ENCODE measurements around the gene TADA2B.

DNA sequence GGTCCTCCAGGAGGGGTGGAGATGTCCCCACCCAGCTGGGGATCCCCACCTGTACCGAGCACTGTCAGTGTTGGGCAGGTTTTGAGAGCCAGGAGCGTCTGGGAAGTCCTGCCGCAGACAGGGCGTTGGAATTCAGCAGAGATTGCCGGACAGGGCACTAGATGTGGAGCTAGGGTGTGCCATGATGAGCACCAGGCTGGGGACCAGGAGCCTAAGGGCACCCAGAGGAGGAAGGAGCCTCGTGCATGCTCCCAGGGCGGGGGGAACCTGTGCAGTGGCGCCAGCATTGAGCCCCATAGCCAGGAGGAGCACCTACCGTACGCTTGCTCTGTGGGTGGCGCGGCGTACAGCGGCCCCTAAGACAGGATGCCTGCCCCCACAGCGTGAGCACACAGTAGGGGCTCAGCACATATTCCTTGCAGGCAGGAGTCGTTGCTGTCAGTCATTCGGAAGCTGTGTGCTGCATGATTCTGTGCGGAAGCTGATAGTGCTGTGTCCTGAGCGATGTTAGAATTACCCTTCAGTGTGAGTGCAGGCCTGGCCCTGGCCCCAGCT, 18.8 kb upstream of the TADA2B start:
- TF ChIP-seq POLR2AphosphoS5 (IDR thresholded peaks at IDR 0.05; ENCODE audit: low read depth) = no peak
- TF ChIP-seq, protein P1, sequence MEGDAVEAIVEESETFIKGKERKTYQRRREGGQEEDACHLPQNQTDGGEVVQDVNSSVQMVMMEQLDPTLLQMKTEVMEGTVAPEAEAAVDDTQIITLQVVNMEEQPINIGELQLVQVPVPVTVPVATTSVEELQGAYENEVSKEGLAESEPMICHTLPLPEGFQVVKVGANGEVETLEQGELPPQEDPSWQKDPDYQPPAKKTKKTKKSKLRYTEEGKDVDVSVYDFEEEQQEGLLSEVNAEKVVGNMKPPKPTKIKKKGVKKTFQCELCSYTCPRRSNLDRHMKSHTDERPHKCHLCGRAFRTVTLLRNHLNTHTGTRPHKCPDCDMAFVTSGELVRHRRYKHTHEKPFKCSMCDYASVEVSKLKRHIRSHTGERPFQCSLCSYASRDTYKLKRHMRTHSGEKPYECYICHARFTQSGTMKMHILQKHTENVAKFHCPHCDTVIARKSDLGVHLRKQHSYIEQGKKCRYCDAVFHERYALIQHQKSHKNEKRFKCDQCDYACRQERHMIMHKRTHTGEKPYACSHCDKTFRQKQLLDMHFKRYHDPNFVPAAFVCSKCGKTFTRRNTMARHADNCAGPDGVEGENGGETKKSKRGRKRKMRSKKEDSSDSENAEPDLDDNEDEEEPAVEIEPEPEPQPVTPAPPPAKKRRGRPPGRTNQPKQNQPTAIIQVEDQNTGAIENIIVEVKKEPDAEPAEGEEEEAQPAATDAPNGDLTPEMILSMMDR (conservative IDR thresholded peaks at IDR 0.05; ENCODE audit: low read depth in 2 of 2) = no peak
- no peak for TF ChIP-seq JUNB (IDR thresholded peaks at IDR 0.05; ENCODE audit: unreplicated experiment)
- no peak for TF ChIP-seq EZH2 (IDR thresholded peaks at IDR 0.05; ENCODE audit: low read depth, unreplicated experiment)
- no peak for TF ChIP-seq CREB1 (CRISPR knock-in tag; IDR thresholded peaks at IDR 0.05; ENCODE audit: low read depth)
- TF ChIP-seq, protein P2, sequence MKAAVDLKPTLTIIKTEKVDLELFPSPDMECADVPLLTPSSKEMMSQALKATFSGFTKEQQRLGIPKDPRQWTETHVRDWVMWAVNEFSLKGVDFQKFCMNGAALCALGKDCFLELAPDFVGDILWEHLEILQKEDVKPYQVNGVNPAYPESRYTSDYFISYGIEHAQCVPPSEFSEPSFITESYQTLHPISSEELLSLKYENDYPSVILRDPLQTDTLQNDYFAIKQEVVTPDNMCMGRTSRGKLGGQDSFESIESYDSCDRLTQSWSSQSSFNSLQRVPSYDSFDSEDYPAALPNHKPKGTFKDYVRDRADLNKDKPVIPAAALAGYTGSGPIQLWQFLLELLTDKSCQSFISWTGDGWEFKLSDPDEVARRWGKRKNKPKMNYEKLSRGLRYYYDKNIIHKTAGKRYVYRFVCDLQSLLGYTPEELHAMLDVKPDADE (IDR thresholded peaks at IDR 0.05) = no peak
- no peak for TF ChIP-seq EZH2phosphoT487 (IDR thresholded peaks at IDR 0.05; ENCODE audit: unreplicated experiment)
- TF ChIP-seq, protein P3, sequence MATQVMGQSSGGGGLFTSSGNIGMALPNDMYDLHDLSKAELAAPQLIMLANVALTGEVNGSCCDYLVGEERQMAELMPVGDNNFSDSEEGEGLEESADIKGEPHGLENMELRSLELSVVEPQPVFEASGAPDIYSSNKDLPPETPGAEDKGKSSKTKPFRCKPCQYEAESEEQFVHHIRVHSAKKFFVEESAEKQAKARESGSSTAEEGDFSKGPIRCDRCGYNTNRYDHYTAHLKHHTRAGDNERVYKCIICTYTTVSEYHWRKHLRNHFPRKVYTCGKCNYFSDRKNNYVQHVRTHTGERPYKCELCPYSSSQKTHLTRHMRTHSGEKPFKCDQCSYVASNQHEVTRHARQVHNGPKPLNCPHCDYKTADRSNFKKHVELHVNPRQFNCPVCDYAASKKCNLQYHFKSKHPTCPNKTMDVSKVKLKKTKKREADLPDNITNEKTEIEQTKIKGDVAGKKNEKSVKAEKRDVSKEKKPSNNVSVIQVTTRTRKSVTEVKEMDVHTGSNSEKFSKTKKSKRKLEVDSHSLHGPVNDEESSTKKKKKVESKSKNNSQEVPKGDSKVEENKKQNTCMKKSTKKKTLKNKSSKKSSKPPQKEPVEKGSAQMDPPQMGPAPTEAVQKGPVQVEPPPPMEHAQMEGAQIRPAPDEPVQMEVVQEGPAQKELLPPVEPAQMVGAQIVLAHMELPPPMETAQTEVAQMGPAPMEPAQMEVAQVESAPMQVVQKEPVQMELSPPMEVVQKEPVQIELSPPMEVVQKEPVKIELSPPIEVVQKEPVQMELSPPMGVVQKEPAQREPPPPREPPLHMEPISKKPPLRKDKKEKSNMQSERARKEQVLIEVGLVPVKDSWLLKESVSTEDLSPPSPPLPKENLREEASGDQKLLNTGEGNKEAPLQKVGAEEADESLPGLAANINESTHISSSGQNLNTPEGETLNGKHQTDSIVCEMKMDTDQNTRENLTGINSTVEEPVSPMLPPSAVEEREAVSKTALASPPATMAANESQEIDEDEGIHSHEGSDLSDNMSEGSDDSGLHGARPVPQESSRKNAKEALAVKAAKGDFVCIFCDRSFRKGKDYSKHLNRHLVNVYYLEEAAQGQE (IDR thresholded peaks at IDR 0.05; ENCODE audit: unreplicated experiment) = no peak

All from GM23338 (cell line).